ENCODE data around the gene TMEM63C. TPM values are rescaled to one million over a fixed set of nuclear protein-coding genes. Genes with fewer than 3 reads are reported as not detected.

TMEM63C gene
- total and polyA plus RNA-seq, 2 donors (not counting 1 experiment from before 2014, with no cell fraction given), result 0.63 to 3.2 TPM

DNA sequence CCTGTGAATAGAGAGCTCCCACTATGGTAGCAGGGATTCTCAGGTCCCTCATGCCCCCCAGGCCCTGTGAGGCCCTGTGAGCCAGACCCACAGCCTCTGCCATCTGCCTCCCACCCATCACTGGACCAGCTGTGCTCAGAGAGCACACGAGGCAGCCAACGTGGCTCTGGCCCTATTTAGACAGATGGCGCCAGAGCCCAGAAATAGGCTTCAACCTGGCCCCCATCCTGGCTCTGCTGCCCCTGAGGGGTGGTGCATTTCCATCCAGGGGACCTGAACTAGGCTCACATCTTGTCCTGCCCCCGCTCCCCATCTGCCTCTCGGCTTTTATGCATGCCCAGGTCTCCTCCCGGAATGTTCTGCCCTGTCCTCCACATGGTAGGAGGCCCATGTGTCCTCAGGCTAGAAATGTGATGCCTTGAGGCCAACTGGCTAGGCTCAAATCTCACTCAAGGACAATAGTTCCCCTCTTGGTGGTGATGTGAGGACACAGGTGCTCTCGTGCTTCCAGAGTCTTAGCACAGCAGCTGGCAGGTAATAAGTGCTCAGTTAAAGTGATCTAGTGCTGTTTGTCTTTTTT lies 18.9 kb downstream of the TMEM63C start:
- intact Hi-C loops (cut with micrococcal nuclease), result no loop called here
- DNase-seq, result no peak
- no peak overlapping the region for H3K27ac ChIP-seq (ENCODE audit: low read length in 2 of 2)
- POLR2A ChIA-PET, result no interaction called here
- H3K27ac Mint-ChIP-seq, result no peak overlapping the region
- no peaks in the 10 kb centered on the region for H3K9me3 Mint-ChIP-seq (ENCODE audit: insufficient read depth)
- no peaks in the 10 kb centered on the region for H3K4me1 Mint-ChIP-seq
- peaks cover 0 to 7% (median 0%) of the 10 kb centered on the region in 3 donors for H3K9me3 ChIP-seq (ENCODE audit: control extremely low read depth in 1 of 3, control insufficient read depth in 2 of 3, insufficient read depth in 1 of 3, low read length in 2 of 3)
- CTCF ChIA-PET, result no interaction called here
- H3K27me3 ChIP-seq (replicated peaks in 1 of 4; ENCODE audit: control extremely low read depth in 1 of 4, control insufficient read depth in 3 of 4, insufficient read depth in 4 of 4, low read length in 3 of 4), result no peaks in the 10 kb centered on the region
- no peak overlapping the region for H2AFZ ChIP-seq (ENCODE audit: insufficient read depth, low read depth, low read length, poor library complexity, severe bottlenecking)
- H3K79me2 ChIP-seq (ENCODE audit: control insufficient read depth, insufficient read depth, low read length), result no peaks in the 10 kb centered on the region
- no peak overlapping the region for H3K9ac ChIP-seq (ENCODE audit: low read length)
- no peak overlapping the region for H3K4me3 ChIP-seq (ENCODE audit: control extremely low read depth in 1 of 5, extremely low read depth in 1 of 5, insufficient read depth in 1 of 5, low read depth in 2 of 5, low read length in 4 of 5)
- WGBS (ENCODE audit: insufficient coverage), result 78% methylated on average over 7 of the region's 7 CpGs
- H3K27me3 Mint-ChIP-seq, result peaks cover 25% of the 10 kb centered on the region
- no peaks in the 10 kb centered on the region for H3K36me3 ChIP-seq (replicated peaks in 1 of 2; ENCODE audit: control extremely low read depth in 1 of 2, control insufficient read depth in 1 of 2, extremely low read depth in 1 of 2, insufficient read depth in 2 of 2, low read length in 1 of 2)
- TF ChIP-seq, protein P1, sequence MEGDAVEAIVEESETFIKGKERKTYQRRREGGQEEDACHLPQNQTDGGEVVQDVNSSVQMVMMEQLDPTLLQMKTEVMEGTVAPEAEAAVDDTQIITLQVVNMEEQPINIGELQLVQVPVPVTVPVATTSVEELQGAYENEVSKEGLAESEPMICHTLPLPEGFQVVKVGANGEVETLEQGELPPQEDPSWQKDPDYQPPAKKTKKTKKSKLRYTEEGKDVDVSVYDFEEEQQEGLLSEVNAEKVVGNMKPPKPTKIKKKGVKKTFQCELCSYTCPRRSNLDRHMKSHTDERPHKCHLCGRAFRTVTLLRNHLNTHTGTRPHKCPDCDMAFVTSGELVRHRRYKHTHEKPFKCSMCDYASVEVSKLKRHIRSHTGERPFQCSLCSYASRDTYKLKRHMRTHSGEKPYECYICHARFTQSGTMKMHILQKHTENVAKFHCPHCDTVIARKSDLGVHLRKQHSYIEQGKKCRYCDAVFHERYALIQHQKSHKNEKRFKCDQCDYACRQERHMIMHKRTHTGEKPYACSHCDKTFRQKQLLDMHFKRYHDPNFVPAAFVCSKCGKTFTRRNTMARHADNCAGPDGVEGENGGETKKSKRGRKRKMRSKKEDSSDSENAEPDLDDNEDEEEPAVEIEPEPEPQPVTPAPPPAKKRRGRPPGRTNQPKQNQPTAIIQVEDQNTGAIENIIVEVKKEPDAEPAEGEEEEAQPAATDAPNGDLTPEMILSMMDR (IDR thresholded peaks at IDR 0.05), result no peak
- no peak for TF ChIP-seq EZH2 (IDR thresholded peaks at IDR 0.05; ENCODE audit: borderline replicate concordance, insufficient read depth, low read depth, low read length, poor library complexity, severe bottlenecking)
- H4K20me1 ChIP-seq (ENCODE audit: control insufficient read depth, insufficient read depth, low read length, poor library complexity, severe bottlenecking), result no peaks in the 10 kb centered on the region
- H3K4me3 Mint-ChIP-seq, result no peak overlapping the region
- H3K4me1 ChIP-seq (ENCODE audit: control insufficient read depth in 2 of 2, insufficient read depth in 2 of 2, low read length in 2 of 2), result no peaks in the 10 kb centered on the region
- H3K4me2 ChIP-seq (replicated peaks; ENCODE audit: low read depth, low read length, poor library complexity, severe bottlenecking), result no peak overlapping the region
- ATAC-seq (ENCODE audit: low read depth), result no peak

DNA sequence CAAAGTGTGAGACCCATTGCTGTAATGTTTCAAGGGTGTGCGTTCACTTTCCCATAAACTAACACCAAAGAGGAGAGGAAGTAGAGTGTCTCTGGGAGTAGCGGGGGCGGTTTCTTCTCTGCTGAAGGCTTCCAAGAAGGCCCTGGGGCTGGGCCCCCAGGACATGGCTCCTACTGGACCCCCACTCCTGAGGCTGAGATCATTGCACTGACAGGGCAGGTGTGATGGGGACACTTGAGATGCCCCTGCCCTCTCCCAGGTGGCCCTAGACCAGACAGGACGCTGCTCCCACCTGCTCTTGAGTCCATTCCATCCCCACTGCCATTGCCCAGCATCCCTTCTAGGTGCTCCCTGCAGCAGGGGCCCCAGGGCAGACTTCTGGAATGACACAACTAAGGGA lies 20.1 kb downstream of the TMEM63C start:
- intact Hi-C loops (cut with micrococcal nuclease), result no loop called here
- no peak for TF ChIP-seq EZH2 (IDR thresholded peaks at IDR 0.05; ENCODE audit: borderline replicate concordance, insufficient read depth, low read depth, low read length, poor library complexity, severe bottlenecking)
- TF ChIP-seq, protein P1 (IDR thresholded peaks at IDR 0.05), result no peak
- no peak for ATAC-seq (ENCODE audit: low read depth)

More for the DNA sequence above, 20.1 kb downstream of the TMEM63C start:
- H3K4me3 ChIP-seq (ENCODE audit: control extremely low read depth in 1 of 5, extremely low read depth in 1 of 5, insufficient read depth in 1 of 5, low read depth in 2 of 5, low read length in 4 of 5), result no peak overlapping the region
- no peaks in the 10 kb centered on the region for H3K27me3 ChIP-seq (replicated peaks in 1 of 4; ENCODE audit: control extremely low read depth in 1 of 4, control insufficient read depth in 3 of 4, insufficient read depth in 4 of 4, low read length in 3 of 4)
- whole genome bisulfite sequencing (ENCODE audit: insufficient coverage), result 73% methylated on average over 1 of the region's 4 CpGs
- no peak overlapping the region for H2AFZ ChIP-seq (ENCODE audit: insufficient read depth, low read depth, low read length, poor library complexity, severe bottlenecking)
- DNase-seq, result no peak
- peaks cover 0 to 7% (median 0%) of the 10 kb centered on the region in 3 donors for H3K9me3 ChIP-seq (ENCODE audit: control extremely low read depth in 1 of 3, control insufficient read depth in 2 of 3, insufficient read depth in 1 of 3, low read length in 2 of 3)
- H3K27ac ChIP-seq (ENCODE audit: low read length in 2 of 2), result no peak overlapping the region
- no peaks in the 10 kb centered on the region for H3K36me3 ChIP-seq (replicated peaks in 1 of 2; ENCODE audit: control extremely low read depth in 1 of 2, control insufficient read depth in 1 of 2, extremely low read depth in 1 of 2, insufficient read depth in 2 of 2, low read length in 1 of 2)
- H3K4me2 ChIP-seq (replicated peaks; ENCODE audit: low read depth, low read length, poor library complexity, severe bottlenecking), result no peak overlapping the region
- H3K9ac ChIP-seq (ENCODE audit: low read length), result no peak overlapping the region
- H3K27ac Mint-ChIP-seq, result no peak overlapping the region
- no peaks in the 10 kb centered on the region for H3K4me1 Mint-ChIP-seq
- H3K79me2 ChIP-seq (ENCODE audit: control insufficient read depth, insufficient read depth, low read length), result no peaks in the 10 kb centered on the region
- H3K9me3 Mint-ChIP-seq (ENCODE audit: insufficient read depth), result no peaks in the 10 kb centered on the region
- CTCF ChIA-PET, result no interaction called here
- H3K27me3 Mint-ChIP-seq, result peaks cover 25% of the 10 kb centered on the region
- no peak overlapping the region for H3K4me3 Mint-ChIP-seq
- POLR2A ChIA-PET, result no interaction called here
- no peaks in the 10 kb centered on the region for H4K20me1 ChIP-seq (ENCODE audit: control insufficient read depth, insufficient read depth, low read length, poor library complexity, severe bottlenecking)
- H3K4me1 ChIP-seq (ENCODE audit: control insufficient read depth in 2 of 2, insufficient read depth in 2 of 2, low read length in 2 of 2), result no peaks in the 10 kb centered on the region
